Activated T-helper 1 cell treated with anti-CD3 and anti-CD28 coated beads, Interleukin-2, amount 50 U/mL, for 16 hours (primary cell): Measurements from ENCODE around the gene CRBN.
A peak's percentile ranks its signal among the peaks of the same experiment; 100 is the strongest.

Experiments
- DNase-seq, 2 donors: peaks; one replicate each; pipeline ENCODE4 v3.0.0-alpha.2; 2020; ENCODE audit warnings: low read depth in 1 of 2, low spot score in 1 of 2

The CRBN gene

GRCh38 chr3:3179407-3180094, at the start of gene CRBN:
CRBN (minus strand) TSS chr3:3179691; CDS start chr3:3179687, 4 bp downstream.
- DNase-seq, result peak; percentile 79 to 84

- no peak for DNase-seq
Observed at GRCh38 chr3:3227640-3228039, 48.1 kb upstream of the CRBN start.

- no peak for DNase-seq
Observed at GRCh38 chr3:3221528-3221927, 42.0 kb upstream of the CRBN start.

GRCh38 chr3:3216401-3216800, 36.9 kb upstream of the CRBN start:
- no peak for DNase-seq

GRCh38 chr3:3212781-3213440, 33.4 kb upstream of the CRBN start:
- DNase-seq, result no peak

GRCh38 chr3:3209714-3210113, 30.2 kb upstream of the CRBN start:
- DNase-seq, result no peak

- DNase-seq, result no peak
Observed at GRCh38 chr3:3209057-3209456, 29.6 kb upstream of the CRBN start.

- no peak for DNase-seq
Observed at GRCh38 chr3:3201611-3202010, 22.1 kb upstream of the CRBN start.

- no peak for DNase-seq
Observed at GRCh38 chr3:3200632-3201212, 21.2 kb upstream of the CRBN start.

- no peak for DNase-seq
Observed at GRCh38 chr3:3199306-3199705, 19.8 kb upstream of the CRBN start.

GRCh38 chr3:3196148-3196861, 16.8 kb upstream of the CRBN start:
- no peak for DNase-seq

GRCh38 chr3:3194861-3195260, 15.4 kb upstream of the CRBN start:
- DNase-seq, result no peak

GRCh38 chr3:3192286-3192675, 12.8 kb upstream of the CRBN start:
- DNase-seq, result no peak

GRCh38 chr3:3191675-3192285, 12.3 kb upstream of the CRBN start:
- DNase-seq, result no peak

- DNase-seq, result no peak
Observed at GRCh38 chr3:3189961-3190360, 10.5 kb upstream of the CRBN start.

GRCh38 chr3:3189102-3189727, 9.7 kb upstream of the CRBN start:
- DNase-seq, result no peak

GRCh38 chr3:3184876-3185275, 5.4 kb upstream of the CRBN start:
- no peak for DNase-seq

GRCh38 chr3:3180456-3180855, 965 bp upstream of the CRBN start:
- no peak for DNase-seq

- DNase-seq, result no peak
Observed at GRCh38 chr3:3178498-3179328, 778 bp downstream of the CRBN start.

GRCh38 chr3:3177861-3178497, 1.5 kb downstream of the CRBN start:
- DNase-seq, result no peak
